EH (cell line): Measurements from ENCODE around the gene PRPF31.
"Not testable (repeated sequence)": the region's sequence is repeated elsewhere in the genome, so short reads cannot be mapped to it uniquely, and the experiment has no call there.

Experiments
- DNase-seq: peaks from one replicate; pipeline ENCODE4 v3.0.0-alpha.2; 2015; ENCODE audit warnings: low read depth

PRPF31 gene

DNA sequence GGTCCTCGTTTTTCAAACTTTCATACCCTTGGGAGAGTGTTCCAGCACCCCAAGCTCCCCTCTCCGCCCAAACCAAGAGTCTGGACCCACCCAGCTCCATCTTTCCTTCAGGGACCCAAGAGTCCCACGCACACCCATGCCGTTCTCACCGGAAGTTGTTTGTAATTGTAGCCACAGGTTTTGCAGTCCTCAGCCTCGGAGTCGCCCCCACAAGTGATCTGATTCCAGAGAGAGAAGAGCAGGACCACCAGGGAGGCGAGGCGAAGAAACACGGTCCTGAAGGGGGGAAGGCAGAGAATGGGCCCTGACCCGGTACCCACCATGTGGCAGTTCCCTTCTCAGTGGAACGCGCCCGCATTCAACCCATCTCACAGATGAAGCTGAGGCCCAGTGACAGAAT, 47.3 kb downstream of the PRPF31 start:
- DNase-seq: no peak

DNA sequence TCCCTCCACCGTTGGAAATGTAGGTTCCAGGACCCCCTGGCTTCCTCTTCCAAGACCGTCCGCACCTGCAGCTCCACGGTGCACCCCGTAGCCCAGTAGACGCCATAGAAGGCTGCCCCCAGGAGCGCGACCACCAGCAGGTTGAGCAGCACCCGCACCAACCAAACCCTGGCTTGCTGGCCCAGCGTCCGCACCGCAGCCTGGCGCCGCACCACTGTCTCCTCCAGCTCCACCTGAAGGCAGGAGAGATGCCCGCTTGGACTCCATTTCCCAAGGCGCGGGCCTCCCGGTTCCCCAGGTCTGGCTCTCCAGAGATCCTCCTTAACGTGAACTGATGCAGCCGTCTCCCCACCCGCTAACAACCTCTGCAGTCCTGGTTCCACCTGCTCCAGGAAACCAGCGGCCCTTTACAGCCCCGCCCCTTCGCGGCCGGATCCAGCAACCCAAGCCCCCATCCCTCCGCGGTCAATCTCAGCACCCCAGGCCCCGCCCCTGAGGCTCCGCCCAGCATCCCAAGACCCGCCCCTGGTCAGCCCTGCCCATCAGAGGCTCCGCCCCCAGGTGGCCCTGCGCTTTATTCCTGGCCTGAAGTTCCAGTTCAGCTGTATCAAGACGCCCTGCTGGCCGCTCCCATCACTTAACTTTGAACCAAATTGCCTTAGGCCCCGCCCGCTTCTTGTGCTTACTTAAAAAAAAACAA, 49.0 kb downstream of the PRPF31 start:
- DNase-seq: peak; percentile 77

DNA sequence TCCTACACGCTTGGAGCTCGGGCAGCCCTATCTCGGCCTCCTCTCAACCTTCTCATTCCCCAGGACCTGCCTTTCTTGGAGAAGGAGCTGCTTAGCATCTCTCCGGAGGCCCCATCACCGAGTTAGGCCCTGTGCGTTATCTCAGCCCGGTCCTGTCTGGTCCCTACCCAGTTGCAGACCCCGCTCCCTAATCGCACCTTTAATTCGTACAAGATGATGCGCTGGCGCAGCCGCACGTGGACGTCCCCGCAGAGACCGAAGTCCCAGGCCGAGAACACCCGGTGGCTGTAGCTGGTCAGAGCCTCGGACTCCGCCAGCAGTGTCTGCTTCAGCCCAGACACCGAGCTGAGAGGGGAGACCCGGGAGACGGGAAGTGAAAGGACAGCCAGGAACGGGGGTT, 49.7 kb downstream of the PRPF31 start:
- no peak for DNase-seq

DNA sequence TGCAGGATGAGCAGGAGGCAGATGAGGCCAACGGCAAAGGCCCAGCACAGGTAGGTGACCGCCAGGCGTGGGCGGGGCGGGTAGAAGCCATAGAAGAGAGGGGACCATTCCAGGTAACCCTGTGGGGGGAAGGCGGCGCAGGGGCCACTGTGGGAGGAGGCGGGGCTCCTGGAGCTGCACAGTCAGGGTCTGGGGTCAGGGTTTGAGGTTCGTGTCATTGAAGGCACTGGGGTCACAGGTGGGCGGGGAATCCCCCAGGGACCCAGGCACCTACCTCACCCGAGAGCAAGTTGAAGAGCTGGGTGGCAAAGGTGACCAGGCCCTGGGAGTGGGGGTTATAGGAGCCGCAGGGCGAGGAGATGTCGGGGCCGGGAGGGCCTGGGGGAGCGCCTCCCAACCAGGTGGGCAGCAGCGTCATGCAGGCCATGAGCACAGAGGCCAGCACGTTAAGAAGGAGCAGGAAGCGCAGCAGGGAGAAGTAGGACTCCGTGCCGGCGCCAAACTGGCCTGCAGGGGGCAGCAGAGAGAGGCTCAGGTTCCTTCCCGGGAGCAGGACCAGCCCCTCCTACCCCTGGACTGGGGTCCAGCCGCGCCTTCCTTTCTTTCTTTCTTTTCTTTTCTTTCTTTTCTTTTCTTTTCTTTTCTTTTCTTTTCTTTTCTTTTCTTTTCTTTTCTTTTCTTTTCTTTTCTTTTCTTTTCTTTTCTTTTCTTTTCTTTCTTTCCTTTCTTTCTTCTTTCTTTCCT, 52.8 kb downstream of the PRPF31 start:
- peak; percentile 85 for DNase-seq

DNA sequence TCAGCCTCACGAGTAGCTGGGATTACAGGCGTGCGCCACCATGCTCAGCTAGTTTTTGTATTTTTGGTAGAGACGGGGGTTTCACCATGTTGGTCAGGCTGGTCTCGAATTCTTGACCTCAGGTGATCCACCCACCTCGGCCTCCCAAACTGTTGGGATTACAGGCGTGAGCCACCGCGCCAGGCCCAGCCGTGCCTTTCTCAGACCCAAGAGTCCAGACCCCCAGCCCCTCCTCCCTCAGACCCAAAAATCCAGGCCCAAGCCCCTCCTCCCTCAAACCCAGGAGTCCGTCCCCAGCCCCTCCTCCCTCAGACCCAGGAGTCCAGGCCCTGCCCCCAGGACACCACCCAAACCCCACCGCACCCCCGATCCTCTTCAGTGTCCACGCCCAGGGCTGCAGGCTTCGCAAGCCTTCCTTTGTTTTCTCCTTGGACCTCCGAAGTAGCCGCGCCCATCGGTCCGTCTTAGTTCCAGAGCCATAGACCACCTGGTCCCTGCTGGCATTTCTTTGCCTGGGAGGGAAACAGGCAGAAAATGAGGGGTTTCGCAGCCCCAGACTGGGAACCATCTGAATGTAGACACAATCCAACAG, 53.7 kb downstream of the PRPF31 start:
- no peak for DNase-seq

DNA sequence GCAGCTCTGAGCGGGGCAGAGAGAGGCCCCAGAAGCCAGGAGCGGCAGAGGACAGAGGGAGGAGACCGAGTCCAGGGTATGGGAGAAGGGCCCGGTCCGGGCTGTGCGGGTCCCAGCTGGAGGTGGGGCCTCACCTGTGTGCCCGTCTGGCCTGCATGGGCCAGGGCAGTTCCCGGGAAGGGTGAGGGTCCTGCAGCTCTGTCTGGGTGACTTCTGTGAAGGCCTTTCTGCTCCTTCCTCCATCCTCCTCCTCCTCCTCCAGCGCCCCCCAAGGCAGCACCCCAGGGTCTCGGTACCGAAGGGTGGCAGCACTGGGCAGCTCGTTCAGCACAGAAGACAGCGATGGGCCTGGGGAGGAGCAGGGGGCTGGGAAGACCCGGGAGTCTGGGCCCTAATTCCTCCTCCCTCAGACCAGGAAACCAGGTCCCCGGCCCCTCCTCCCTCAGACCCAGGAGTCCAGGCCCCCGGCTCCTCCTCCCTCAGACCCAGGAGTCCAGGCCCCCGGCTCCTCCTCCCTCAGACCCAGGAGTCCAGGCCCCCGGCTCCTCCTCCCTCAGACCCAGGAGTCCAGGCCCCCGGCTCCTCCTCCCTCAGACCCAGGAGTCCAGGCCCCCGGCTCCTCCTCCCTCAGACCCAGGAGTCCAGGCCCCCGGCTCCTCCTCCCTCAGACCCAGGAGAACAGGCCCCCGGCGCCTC, 56.3 kb downstream of the PRPF31 start:
- not testable (repeated sequence) for DNase-seq

DNA sequence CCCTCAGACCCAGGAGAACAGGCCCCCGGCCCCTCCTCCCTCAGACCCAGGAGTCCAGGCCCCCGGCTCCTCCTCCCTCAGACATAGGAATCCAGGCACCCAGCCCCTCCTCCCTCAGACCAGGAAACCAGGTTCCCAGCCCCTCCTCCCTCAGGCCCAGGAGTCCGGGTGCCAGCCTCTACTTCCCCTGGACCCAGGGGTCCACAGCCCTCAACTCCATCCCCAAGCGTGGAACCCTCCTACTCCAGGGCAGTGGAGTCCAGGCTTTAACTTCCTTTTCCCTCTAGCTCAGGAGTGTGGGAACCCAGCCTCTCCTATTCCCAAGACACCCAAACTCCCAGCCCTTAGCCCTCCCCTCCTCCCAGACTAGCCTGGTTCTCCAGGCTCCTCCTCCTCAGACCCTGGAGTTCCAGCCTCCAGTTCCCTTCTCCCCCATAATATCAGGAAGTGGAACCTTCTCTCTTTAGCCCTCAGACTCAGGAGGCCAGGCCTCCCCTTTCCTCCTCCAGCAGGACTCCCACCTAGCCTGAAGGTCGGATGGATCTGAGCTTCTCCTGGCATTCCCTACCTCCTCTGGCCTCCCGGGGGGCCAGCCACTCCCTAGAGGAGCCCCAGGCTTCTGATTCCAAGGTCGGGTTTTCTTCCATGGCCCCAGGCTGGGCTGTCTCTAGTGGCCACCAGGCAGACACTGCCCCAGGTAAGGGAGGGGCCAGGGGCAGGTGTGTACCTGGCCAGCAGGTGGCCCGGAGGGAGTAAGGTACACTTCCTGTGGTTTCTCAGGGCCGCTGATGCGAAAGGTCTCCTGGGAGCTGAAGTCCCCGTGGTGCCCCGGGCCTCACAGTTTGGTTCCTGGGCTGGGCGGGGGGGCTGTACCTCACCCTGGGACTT, 57.2 kb downstream of the PRPF31 start, which contains the start of gene TMC4:
Gene TMC4 (minus strand): TSS at position 690 of the 888 bp plus-strand sequence. CDS start 43 bp downstream, at position 647.
- DNase-seq: peak; percentile 48

DNA sequence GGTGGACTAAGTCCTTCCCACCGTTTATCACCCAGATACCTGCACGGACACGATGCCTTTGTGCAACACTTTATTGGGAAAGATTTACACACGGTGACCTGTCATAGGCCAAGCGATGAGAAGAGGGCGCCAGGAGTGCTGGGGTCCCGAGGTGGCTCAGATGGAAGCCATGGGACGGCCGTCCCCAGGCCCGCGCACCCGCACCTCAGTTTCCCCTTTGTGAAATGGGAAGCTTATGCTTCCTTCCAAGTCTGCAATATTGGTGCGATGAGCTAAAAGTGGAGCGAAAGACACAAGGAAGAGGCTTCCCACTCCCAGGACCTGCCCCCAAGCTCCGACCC, 57.8 kb downstream of the PRPF31 start:
- DNase-seq: no peak

DNA sequence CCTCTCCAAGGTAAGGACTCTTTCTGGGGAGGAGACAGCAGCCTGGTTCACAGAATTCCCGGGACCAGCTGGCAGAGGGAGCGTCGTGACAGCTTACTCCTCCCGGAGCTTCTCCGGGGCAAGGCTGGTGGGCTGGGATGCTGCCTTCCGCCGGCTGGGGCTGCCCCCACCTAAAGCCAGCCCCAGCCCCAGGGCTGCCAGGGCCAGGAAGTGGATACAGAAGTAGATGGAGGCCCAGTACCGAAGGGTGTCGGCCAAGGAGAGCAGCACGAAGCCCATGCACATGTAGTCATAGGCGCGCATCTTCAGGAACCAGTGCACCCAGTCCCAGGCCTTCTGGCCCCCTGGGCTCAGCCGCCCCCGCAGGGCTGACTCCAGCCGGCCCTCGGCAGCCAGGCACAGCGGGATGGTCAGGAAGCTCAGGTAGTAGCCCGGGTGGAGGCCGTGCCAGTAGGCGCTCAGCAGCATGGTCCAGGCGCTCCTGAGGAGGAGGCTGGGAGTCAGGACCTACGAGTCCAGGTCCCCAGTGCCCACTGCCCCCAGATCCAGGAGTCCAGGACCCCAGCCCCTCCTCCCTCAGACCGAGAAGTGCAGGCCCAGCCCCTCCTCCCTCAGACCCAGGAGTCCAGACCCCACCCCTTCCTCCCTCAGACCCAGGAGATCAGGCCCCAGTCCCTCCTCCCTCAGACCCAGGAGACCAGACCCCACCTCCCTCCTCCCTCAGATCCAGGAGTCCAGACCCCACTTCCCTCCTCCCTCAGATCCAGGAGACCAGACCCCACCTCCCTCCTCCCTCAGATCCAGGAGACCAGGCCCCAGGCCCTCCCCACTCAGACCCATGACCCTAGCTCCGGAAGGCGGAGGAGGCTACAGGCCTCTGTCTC, 58.6 kb downstream of the PRPF31 start:
- no peak for DNase-seq

DNA sequence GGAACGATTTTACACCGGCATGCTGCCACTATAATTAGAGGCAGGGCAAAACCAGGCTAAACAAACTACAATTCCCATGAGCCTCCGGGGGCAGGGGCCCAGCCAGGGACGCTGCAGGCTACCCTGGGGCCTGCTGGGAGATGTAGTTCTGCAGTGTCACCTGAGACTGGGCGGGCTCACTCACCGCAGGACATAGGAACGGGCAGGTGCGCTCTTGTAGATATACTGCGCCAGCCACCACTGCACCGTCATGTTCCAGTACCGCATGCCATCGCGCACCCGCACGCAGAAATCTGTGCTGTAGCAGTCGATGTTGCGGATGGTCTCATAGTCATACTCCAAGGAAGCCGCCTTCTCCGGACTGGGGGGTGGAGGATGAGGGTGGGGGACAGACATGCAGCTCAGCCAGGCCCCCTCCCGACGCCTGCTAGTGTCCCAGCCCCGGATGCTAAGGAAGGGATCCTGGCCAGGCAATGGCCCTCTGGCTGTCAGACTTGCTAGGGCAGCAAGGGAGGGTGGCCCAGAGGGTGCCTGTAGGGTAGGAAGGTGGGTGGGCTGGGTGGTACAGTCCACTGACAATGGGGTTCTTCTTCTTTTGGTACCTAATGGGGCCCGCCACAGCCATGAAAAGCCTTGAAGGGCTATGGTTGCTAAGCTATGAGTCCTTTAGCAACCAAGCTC, 63.2 kb downstream of the PRPF31 start:
- no peak for DNase-seq

DNA sequence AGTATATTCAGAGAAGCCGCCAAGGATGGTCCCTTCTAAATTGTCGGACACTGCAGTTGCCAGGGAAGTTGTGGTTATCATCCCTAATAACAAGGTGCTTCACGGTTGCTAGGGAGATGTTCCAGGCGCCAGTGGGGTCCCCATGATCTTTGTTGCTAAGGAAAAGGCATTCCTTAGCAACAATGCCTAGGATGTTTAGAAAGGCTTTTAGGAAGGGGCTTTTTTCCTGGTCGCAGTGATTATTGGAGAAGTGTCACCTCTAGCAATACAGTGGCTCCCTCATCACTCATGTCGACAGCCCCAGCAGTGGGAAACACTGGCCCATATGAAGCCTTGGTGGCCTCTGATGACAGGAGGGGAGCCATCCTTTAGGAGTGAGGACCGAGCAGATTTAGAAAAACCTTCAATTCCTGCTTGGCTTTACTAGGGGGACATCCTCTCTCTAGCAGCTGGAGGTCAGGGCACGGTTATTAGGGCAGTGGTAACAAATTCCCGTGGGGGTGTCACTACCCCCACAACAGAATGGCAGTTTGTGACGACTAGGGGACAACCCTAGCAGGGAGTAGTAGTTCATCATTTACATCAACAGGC, 63.8 kb downstream of the PRPF31 start:
- DNase-seq: no peak

DNA sequence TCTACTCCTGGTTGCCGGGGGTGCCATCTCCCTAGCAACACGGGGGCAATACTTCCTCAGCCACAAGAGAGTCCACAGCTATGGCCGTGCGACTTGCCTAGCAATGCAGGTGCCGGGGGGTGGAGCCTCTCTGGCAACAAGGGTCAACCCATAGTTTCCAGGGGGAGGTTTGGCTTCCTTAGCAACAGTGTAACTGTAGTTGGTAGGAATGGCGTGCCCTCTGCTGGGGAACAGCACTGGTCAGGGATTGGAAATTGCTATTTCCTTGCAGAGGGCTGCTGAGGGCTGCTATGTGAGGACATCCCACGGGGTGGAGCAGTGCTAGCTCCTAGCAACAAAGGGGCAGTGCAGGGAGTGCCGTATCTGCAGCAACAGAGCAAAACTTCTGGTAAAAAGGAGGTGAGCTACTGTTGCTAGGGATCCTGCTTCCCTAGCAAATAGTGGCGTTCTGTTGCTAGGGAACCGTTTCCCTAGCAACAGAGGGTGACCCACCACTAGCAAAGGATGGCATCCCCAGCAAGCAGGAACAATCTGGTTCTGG, 64.4 kb downstream of the PRPF31 start:
- DNase-seq: peak; percentile 54

DNA sequence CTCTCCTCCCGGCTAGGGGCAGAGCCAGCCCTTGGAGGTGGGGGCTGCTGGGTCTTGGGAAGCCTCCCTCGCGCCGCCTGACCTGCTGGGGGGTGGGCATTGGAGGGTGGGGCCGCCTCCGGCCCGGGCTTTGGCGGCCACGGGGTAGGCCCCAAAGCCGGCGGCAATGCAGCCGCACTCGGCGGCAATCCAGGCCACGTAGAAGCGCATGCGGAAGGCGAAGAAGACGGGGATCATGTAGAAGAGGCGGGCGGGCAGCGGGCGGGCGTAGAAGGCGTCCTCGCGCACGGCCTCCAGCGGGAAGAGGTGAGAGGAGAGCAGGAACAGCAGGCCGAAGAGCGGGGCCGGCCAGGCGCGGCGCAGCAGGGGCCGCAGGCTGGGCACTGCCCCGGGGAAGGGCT, 65.1 kb downstream of the PRPF31 start:
- no peak for DNase-seq
